H9 (cell line): ENCODE data around the gene OSBPL9. TPM values are rescaled to one million over a fixed set of nuclear protein-coding genes. Genes with fewer than 3 reads are reported as not detected.

Experiments used
- DNase-seq: peaks from one replicate; pipeline ENCODE4 v3.0.0-alpha.2; 2017
- H2AFZ ChIP-seq: one replicate; pipeline ENCODE4 v1.6.1; 2013; ENCODE audit warnings: mild to moderate bottlenecking, low read length, control low read depth, moderate library complexity
- H2AK5ac ChIP-seq: 2 replicates; pipeline ENCODE4 v1.6.1; 2013; ENCODE audit warnings: low read length, control low read depth, mixed read lengths; ENCODE audit not compliant: insufficient read length
- H2BK120ac ChIP-seq: one replicate; pipeline ENCODE4 v1.6.1; 2013; ENCODE audit warnings: low read depth, mild to moderate bottlenecking, low read length, control low read depth, inconsistent platforms; ENCODE audit not compliant: poor library complexity, severe bottlenecking
- H2BK12ac ChIP-seq: 2 replicates; pipeline ENCODE4 v1.6.1; 2013; ENCODE audit warnings: low read length, control low read depth, mixed read lengths, low read depth; ENCODE audit not compliant: insufficient read length
- H2BK15ac ChIP-seq: 2 replicates; pipeline ENCODE4 v1.6.1; 2013; ENCODE audit warnings: low read depth, low read length, control low read depth
- H2BK20ac ChIP-seq: one replicate; pipeline ENCODE4 v1.6.1; 2013; ENCODE audit warnings: low read depth, mild to moderate bottlenecking, low read length, control low read depth, inconsistent platforms; ENCODE audit not compliant: poor library complexity, severe bottlenecking
- H2BK5ac ChIP-seq: 2 replicates; pipeline ENCODE4 v1.6.1; 2013; ENCODE audit warnings: low read length, control low read depth, mixed read lengths; ENCODE audit not compliant: insufficient read length
- H3K14ac ChIP-seq: 2 replicates; pipeline ENCODE4 v1.6.1; 2013; ENCODE audit warnings: low read length, control low read depth; ENCODE audit not compliant: insufficient read depth
- H3K18ac ChIP-seq: 2 replicates; pipeline ENCODE4 v1.6.1; 2013; ENCODE audit warnings: low read depth, mild to moderate bottlenecking, mixed read lengths, low read length, control low read depth; ENCODE audit not compliant: insufficient read length
- H3K23ac ChIP-seq: 2 replicates; pipeline ENCODE4 v1.6.1; 2013; ENCODE audit warnings: low read length, control low read depth, mixed read lengths, low read depth; ENCODE audit not compliant: insufficient read length
- H3K23me2 ChIP-seq: 2 replicates; pipeline ENCODE4 v1.6.1; 2013; ENCODE audit warnings: low read depth, mild to moderate bottlenecking, mixed read lengths, low read length, control low read depth; ENCODE audit not compliant: insufficient read length, poor library complexity, severe bottlenecking
- H3K27ac ChIP-seq: 2 replicates; pipeline ENCODE4 v1.5.1; 2013; ENCODE audit warnings: low read length, control low read depth, mixed read lengths, low read depth; ENCODE audit not compliant: insufficient read length
- H3K27me3 ChIP-seq: 2 replicates; pipeline ENCODE4 v1.6.1; 2013; ENCODE audit warnings: low read length, control low read depth, inconsistent platforms; ENCODE audit not compliant: insufficient read depth
- H3K4ac ChIP-seq: 2 replicates; pipeline ENCODE4 v1.6.1; 2013; ENCODE audit warnings: low read depth, mild to moderate bottlenecking, control low read depth, inconsistent platforms, low read length, moderate library complexity
- H3K4me1 ChIP-seq: 2 replicates; pipeline ENCODE4 v1.6.1; 2013; ENCODE audit warnings: low read length, control low read depth, inconsistent platforms; ENCODE audit not compliant: insufficient read depth
- H3K4me2 ChIP-seq: 2 replicates; pipeline ENCODE4 v1.6.1; 2013; ENCODE audit warnings: low read length, control low read depth, mixed read lengths; ENCODE audit not compliant: insufficient read length, insufficient read depth
- H3K56ac ChIP-seq: 2 replicates; pipeline ENCODE4 v1.6.1; 2013; ENCODE audit warnings: low read depth, mild to moderate bottlenecking, mixed read lengths, low read length, control low read depth; ENCODE audit not compliant: insufficient read length
- H3K79me1 ChIP-seq: 2 replicates; pipeline ENCODE4 v1.6.1; 2013; ENCODE audit warnings: low read depth, mild to moderate bottlenecking, moderate library complexity, low read length, control low read depth, inconsistent platforms; ENCODE audit not compliant: insufficient read depth, poor library complexity, severe bottlenecking
- H3K79me2 ChIP-seq: 2 replicates; pipeline ENCODE4 v1.6.1; 2013; ENCODE audit warnings: low read length, control low read depth, inconsistent platforms; ENCODE audit not compliant: insufficient read depth
- H3K9ac ChIP-seq: 2 replicates; pipeline ENCODE4 v1.6.1; 2013; ENCODE audit warnings: low read length, control low read depth, mixed read lengths; ENCODE audit not compliant: insufficient read length; ENCODE audit errors: extremely low read depth
- H3K9me3 ChIP-seq: one replicate; pipeline ENCODE4 v1.6.1; 2013; ENCODE audit warnings: low read depth, low read length, inconsistent platforms; ENCODE audit not compliant: control insufficient read depth
- H3T11ph ChIP-seq: one replicate; pipeline ENCODE4 v1.6.1; 2013; ENCODE audit warnings: mild to moderate bottlenecking, low read length, control low read depth, inconsistent platforms
- H4K20me1 ChIP-seq: one replicate; pipeline ENCODE4 v1.6.1; 2013; ENCODE audit not compliant: control insufficient read depth, insufficient read length, insufficient read depth
- H4K5ac ChIP-seq: 2 replicates; pipeline ENCODE4 v1.6.1; 2013; ENCODE audit warnings: low read depth, mild to moderate bottlenecking, mixed read lengths, low read length, control low read depth; ENCODE audit not compliant: insufficient read length
- H4K8ac ChIP-seq: replicated peaks from 2 replicates; pipeline ENCODE4 v1.6.1; 2013; ENCODE audit warnings: low read length, control low read depth, mixed read lengths, low read depth; ENCODE audit not compliant: insufficient read length
- H4K91ac ChIP-seq: 2 replicates; pipeline ENCODE4 v1.6.1; 2013; ENCODE audit warnings: low read depth, mild to moderate bottlenecking, moderate library complexity, mixed read lengths, low read length, control low read depth; ENCODE audit not compliant: insufficient read length
- H3K27ac Mint-ChIP-seq, 3 experiments: 2 replicates in 2 of 3; 3 replicates in 1 of 3; pipeline ENCODE4 v1.8.0; 2020 to 2021; ENCODE audit warnings: mixed read lengths in 3 of 3, mild to moderate bottlenecking in 1 of 3, moderate library complexity in 1 of 3
- H3K27me3 Mint-ChIP-seq: 2 replicates; pipeline ENCODE4 v1.8.0; 2021; ENCODE audit warnings: low read depth, mild to moderate bottlenecking, moderate library complexity, mixed read lengths
- H3K36me3 Mint-ChIP-seq, 3 experiments: 2 replicates in 2 of 3; 3 replicates in 1 of 3; pipeline ENCODE4 v1.8.0; 2020 to 2021; ENCODE audit warnings: low read depth in 3 of 3, mixed read lengths in 3 of 3; ENCODE audit not compliant: insufficient read depth in 1 of 3
- H3K4me1 Mint-ChIP-seq, 2 experiments: 2 replicates each; pipeline ENCODE4 v1.8.0; 2020; ENCODE audit warnings: mixed read lengths in 2 of 2
- H3K4me3 Mint-ChIP-seq, 2 experiments: 2 replicates in 1 of 2; 3 replicates in 1 of 2; pipeline ENCODE4 v1.8.0; 2020 to 2021; ENCODE audit warnings: mild to moderate bottlenecking in 2 of 2, mixed read lengths in 2 of 2, moderate library complexity in 1 of 2
- H3K9me3 Mint-ChIP-seq, 2 experiments: 2 replicates in 1 of 2; 3 replicates in 1 of 2; pipeline ENCODE4 v1.8.0; 2020; ENCODE audit warnings: mild to moderate bottlenecking in 2 of 2, mixed read lengths in 2 of 2, moderate library complexity in 1 of 2
- CTCF ChIP-seq: fragments of 200-600 bp; sonication (generic); conservative IDR thresholded peaks from 3 replicates; pipeline ENCODE4 v1.8.0; 2021; ENCODE audit warnings: antibody characterized with exemption, mild to moderate bottlenecking
- WGBS: extraction: QIAGEN DNeasy Blood & Tissue Kit; methylation state at CpG from one replicate; pipeline ENCODE4 v1.1.7; 2013; ENCODE audit warnings: missing lambda C conversion rate, low lambda C conversion rate, mixed read lengths; ENCODE audit not compliant: insufficient read length; ENCODE audit errors: extremely low coverage; 5-methylcytosine and 5-hydroxymethylcytosine counted together
- total RNA-seq: library from RNA; stranded (reverse); gene quantifications from 2 replicates; pipeline ENCODE4 v1.2.1, GENCODE V29; 2021

OSBPL9 gene
- total RNA-seq, 1 experiment from 2014 or later = 76.7 TPM

- Histone ChIP-seq H3K9ac (no peak overlapping the region), H3T11ph (no peak overlapping the region), H2BK20ac (no peak overlapping the region), H3K14ac (no peak overlapping the region), H3K27ac (no peak overlapping the region), H2BK15ac (no peak overlapping the region), H4K5ac (no peak overlapping the region), H3K56ac (no peak overlapping the region), H3K23ac (no peak overlapping the region), H3K27me3 (no peaks in the 10 kb centered on the region), H3K79me1 (no peaks in the 10 kb centered on the region), H4K20me1 (no peaks in the 10 kb centered on the region), H3K4me2 (no peak overlapping the region), H3K9me3 (no peaks in the 10 kb centered on the region), H3K23me2 (no peaks in the 10 kb centered on the region), H2BK12ac (no peak overlapping the region), H2AFZ (no peak overlapping the region), H3K4ac (no peak overlapping the region), H4K91ac (no peak overlapping the region), H2AK5ac (no peak overlapping the region), H2BK5ac (no peak overlapping the region), H3K79me2 (no peaks in the 10 kb centered on the region), H4K8ac (no peak overlapping the region), H3K18ac (no peak overlapping the region), H2BK120ac (no peak overlapping the region), H3K4me1 (no peaks in the 10 kb centered on the region)
- Mint-ChIP-seq H3K4me1 (0 out of 4 replicates have a peak, but pooled peaks cover 0 to 3% of the 10 kb centered on the region in 2 experiments), H3K9me3 (no peaks in the 10 kb centered on the region), H3K27me3 (no peaks in the 10 kb centered on the region), H3K27ac (no peak overlapping the region), H3K4me3 (no peak overlapping the region), H3K36me3 (no peaks in the 10 kb centered on the region)
- no peak for TF ChIP-seq CTCF
- no peak for DNase-seq
- no CpG with 5 or more reads among the region's 2 CpGs for WGBS
These were observed 40.8 kb upstream of the OSBPL9 start for GRCh38 chr1:51576085-51576444.
